Neural cell (in vitro differentiated cells): Measurements from ENCODE around the gene PERCC1. TPM values are rescaled to one million over a fixed set of nuclear protein-coding genes. Genes with fewer than 3 reads are reported as not detected.

Source experiments
- H2AFZ ChIP-seq: fragments of 200-600, 300-800 bp; sonication (generic), shearing (Covaris generic); 2 replicates; pipeline ENCODE4 v1.6.0; 2014; ENCODE audit warnings: low read depth, mild to moderate bottlenecking, antibody characterized with exemption, low read length, moderate library complexity
- H3F3A ChIP-seq: fragments of 200-600 bp; shearing (Covaris generic); 2 replicates; pipeline ENCODE4 v1.6.1; 2016; ENCODE audit warnings: mild to moderate bottlenecking, moderate library complexity, mixed read lengths, antibody characterized with exemption, low read length; ENCODE audit not compliant: insufficient read depth, poor library complexity, severe bottlenecking
- H3K27ac ChIP-seq: fragments of 200-600, 300-800 bp; sonication (generic), shearing (Covaris generic); 2 replicates; pipeline ENCODE4 v1.5.1; 2014; ENCODE audit warnings: mild to moderate bottlenecking, low read length, moderate library complexity
- H3K27me3 ChIP-seq: fragments of 300-800, 200-600 bp; sonication (generic), shearing (Covaris generic); 2 replicates; pipeline ENCODE4 v1.6.0; 2014; ENCODE audit warnings: mild to moderate bottlenecking, low read depth, low read length, moderate library complexity; ENCODE audit not compliant: insufficient read depth
- H3K36me3 ChIP-seq: fragments of 300-800, 200-600 bp; sonication (generic), shearing (Covaris generic); 2 replicates; pipeline ENCODE4 v1.5.1; 2014; ENCODE audit warnings: mild to moderate bottlenecking, antibody characterized with exemption, low read length, moderate library complexity; ENCODE audit not compliant: insufficient read depth
- H3K4me2 ChIP-seq: fragments of 300-800, 200-600 bp; sonication (generic), shearing (Covaris generic); 2 replicates; pipeline ENCODE4 v1.6.0; 2014; ENCODE audit warnings: mild to moderate bottlenecking, low read length
- H3K4me3 ChIP-seq: fragments of 300-800, 200-600 bp; sonication (generic), shearing (Covaris generic); 2 replicates; pipeline ENCODE4 v1.5.1; 2014; ENCODE audit warnings: mild to moderate bottlenecking, low read length, moderate library complexity
- H3K79me2 ChIP-seq: fragments of 200-600 bp; shearing (Covaris generic); replicated peaks from 2 replicates; pipeline ENCODE4 v1.6.0; 2014; ENCODE audit warnings: mild to moderate bottlenecking, low read length, moderate library complexity; ENCODE audit not compliant: insufficient read depth
- H3K9ac ChIP-seq: fragments of 300-800, 200-600 bp; sonication (generic), shearing (Covaris generic); 2 replicates; pipeline ENCODE4 v1.6.1; 2016; ENCODE audit warnings: mild to moderate bottlenecking, low read length, mixed read lengths
- H3K9me2 ChIP-seq: fragments of 200-600 bp; shearing (Covaris generic); 2 replicates; pipeline ENCODE4 v1.6.1; 2016; ENCODE audit warnings: mild to moderate bottlenecking, low read length, mixed read lengths; ENCODE audit not compliant: insufficient read depth
- H3K9me3 ChIP-seq: fragments of 200-600, 300-800 bp; sonication (generic), shearing (Covaris generic); 2 replicates; pipeline ENCODE4 v1.6.1; 2016; ENCODE audit warnings: mild to moderate bottlenecking, mixed run types, low read length, moderate library complexity, mixed read lengths
- H4K20me1 ChIP-seq: fragments of 200-600 bp; shearing (Covaris generic); 2 replicates; pipeline ENCODE4 v1.6.1; 2016; ENCODE audit warnings: mild to moderate bottlenecking, mixed run types; ENCODE audit not compliant: insufficient read depth
- CTCF ChIP-seq: fragments of 450-650 bp; IDR thresholded peaks from 2 replicates; pipeline ENCODE4 v1.5.1; 2014; ENCODE audit warnings: antibody characterized with exemption, mild to moderate bottlenecking, moderate library complexity; ENCODE audit not compliant: poor library complexity, severe bottlenecking
- EP300 ChIP-seq: fragments of 450-650 bp; conservative IDR thresholded peaks from 2 replicates; pipeline ENCODE4 v1.6.1; 2014; ENCODE audit warnings: antibody characterized with exemption, mild to moderate bottlenecking, moderate library complexity; ENCODE audit not compliant: poor library complexity, severe bottlenecking
- EZH2 ChIP-seq: fragments of 200-600, 300-800 bp; shearing (Covaris generic), sonication (generic); IDR thresholded peaks from 2 replicates; pipeline ENCODE4 v1.6.1; 2014; ENCODE audit warnings: antibody characterized with exemption, low read length, borderline replicate concordance, mild to moderate bottlenecking; ENCODE audit not compliant: insufficient read depth, poor library complexity, severe bottlenecking
- MXI1 ChIP-seq: fragments of 450-650 bp; conservative IDR thresholded peaks from 2 replicates; pipeline ENCODE4 v1.6.1; 2014; ENCODE audit warnings: antibody characterized with exemption, mild to moderate bottlenecking; ENCODE audit not compliant: poor library complexity, severe bottlenecking
- POLR2AphosphoS5 ChIP-seq: IDR thresholded peaks from 2 replicates; pipeline ENCODE4 v1.6.1; 2012
- REST ChIP-seq: IDR thresholded peaks from 2 replicates; pipeline ENCODE4 v1.6.1; 2012; ENCODE audit warnings: borderline replicate concordance
- SMC3 ChIP-seq: fragments of 450-650 bp; conservative IDR thresholded peaks from 2 replicates; pipeline ENCODE4 v1.6.1; 2014; ENCODE audit warnings: antibody characterized with exemption, mild to moderate bottlenecking, moderate library complexity; ENCODE audit not compliant: poor library complexity
- TAF1 ChIP-seq: IDR thresholded peaks from 2 replicates; pipeline ENCODE4 v1.6.1; 2012; ENCODE audit warnings: low read depth
- polyA plus RNA-seq: library from polyadenylated mRNA; depleted of rRNA; stranded (reverse); fragments of >200 nt; gene quantifications from 2 replicates; pipeline ENCODE4 v1.2.3, GENCODE V29; 2014

Gene PERCC1
- polyA plus RNA-seq, 1 donor from 2014 or later: not detected

GRCh38 chr16:1412847-1413246 lies 18.0 kb upstream of the PERCC1 start:
- TF ChIP-seq TAF1 (no peak), EP300 (no peak)
- H4K20me1 ChIP-seq: no peaks in the 10 kb centered on the region
- H3F3A ChIP-seq: no peaks in the 10 kb centered on the region
- no peaks in the 10 kb centered on the region for H3K27me3 ChIP-seq
- no peak overlapping the region for H3K4me3 ChIP-seq
- H3K4me2 ChIP-seq: no peak overlapping the region
- peaks cover 14% of the 10 kb centered on the region for H3K79me2 ChIP-seq
- H2AFZ ChIP-seq: no peak overlapping the region
- no peaks in the 10 kb centered on the region for H3K9me2 ChIP-seq
- no peak overlapping the region for H3K9ac ChIP-seq
- H3K9me3 ChIP-seq: no peaks in the 10 kb centered on the region
- no peak overlapping the region for H3K27ac ChIP-seq
- H3K36me3 ChIP-seq: no peaks in the 10 kb centered on the region

- Histone ChIP-seq H3K27ac (peak overlapping the region; percentile 49), H3K27me3 (no peaks in the 10 kb centered on the region), H3K9me2 (no peaks in the 10 kb centered on the region), H3K4me3 (peak overlapping the region; percentile 90), H4K20me1 (no peaks in the 10 kb centered on the region), H3K4me2 (peak overlapping the region; percentile 19), H3F3A (no peaks in the 10 kb centered on the region), H3K9ac (peak overlapping the region; percentile 82), H3K36me3 (no peaks in the 10 kb centered on the region), H2AFZ (peak overlapping the region; percentile 14), H3K79me2 (peaks cover 11% of the 10 kb centered on the region), H3K9me3 (no peaks in the 10 kb centered on the region)
- TF ChIP-seq SMC3: peak; percentile 29
- peak; percentile 65 for TF ChIP-seq CTCF
- no peak for TF ChIP-seq MXI1
- TF ChIP-seq EZH2: no peak
Measured at GRCh38 chr16:1413684-1414531, 17.0 kb upstream of the PERCC1 start.

- H3F3A ChIP-seq: no peaks in the 10 kb centered on the region
- peak within 1 kb of the TSS; percentile 53 for H3K27ac ChIP-seq
- no peak for TF ChIP-seq MXI1
- no peak for TF ChIP-seq EP300
- TF ChIP-seq POLR2AphosphoS5: peak; percentile 64
- no peak for TF ChIP-seq CTCF
- TF ChIP-seq EZH2: no peak
- no peak for TF ChIP-seq SMC3
- no peak for TF ChIP-seq REST
- no peak for TF ChIP-seq TAF1
- H3K4me2 ChIP-seq: peak within 1 kb of the TSS; percentile 19
- H3K9me2 ChIP-seq: no peaks in the 10 kb centered on the region
- H4K20me1 ChIP-seq: no peaks in the 10 kb centered on the region
- H3K79me2 ChIP-seq: peaks cover 14% of the 10 kb centered on the region
- H3K9ac ChIP-seq: peak within 1 kb of the TSS; percentile 82
- peak within 1 kb of the TSS; percentile 14 for H2AFZ ChIP-seq
- H3K36me3 ChIP-seq: no peaks in the 10 kb centered on the region
- H3K9me3 ChIP-seq: no peaks in the 10 kb centered on the region
- no peaks in the 10 kb centered on the region for H3K27me3 ChIP-seq
- peak within 1 kb of the TSS; percentile 90 for H3K4me3 ChIP-seq
Measured at GRCh38 chr16:1414532-1415260, 16.2 kb upstream of the PERCC1 start, which contains the start of gene UNKL. Gene UNKL, minus strand, starts transcription at chr16:1414704. Its CDS starts 13 bp downstream, at chr16:1414691.
